ENCODE data around the gene ABHD11. TPM values are rescaled to one million over a fixed set of nuclear protein-coding genes. Genes with fewer than 3 reads are reported as not detected.
"Not testable (repeated sequence)": the region's sequence is repeated elsewhere in the genome, so short reads cannot be mapped to it uniquely, and the experiment has no call there.

Gene ABHD11
- total and polyA plus RNA-seq, 2 donors (not counting 1 experiment from before 2014, with no cell fraction given): 6.5 to 7.1 TPM

DNA sequence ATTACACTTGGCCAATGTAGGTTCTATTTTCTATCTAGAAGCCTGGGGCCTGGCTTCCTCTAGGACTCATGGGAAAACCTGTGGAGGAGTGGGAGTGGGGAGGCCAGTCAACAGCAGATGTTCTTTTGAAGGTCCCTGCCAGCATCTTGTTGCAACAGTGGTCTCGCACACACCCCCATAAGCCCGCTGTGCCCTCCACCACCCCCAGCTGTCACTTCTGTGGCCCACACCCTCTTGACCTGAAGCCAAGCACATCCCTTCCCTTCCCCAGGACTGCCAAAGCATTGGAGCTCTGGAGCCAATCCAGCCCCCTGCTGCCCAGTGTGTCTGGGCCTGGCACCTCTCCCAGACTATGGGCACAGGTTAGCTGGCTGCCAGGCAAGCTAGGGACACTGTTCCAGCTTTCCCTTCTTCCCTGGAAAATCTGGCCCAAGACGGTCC is 17.2 kb downstream of the ABHD11 start:
- Histone ChIP-seq H3K27me3 (ENCODE audit: control insufficient read depth, insufficient read depth, low read length) (no peaks in the 10 kb centered on the region), H3K4me2 (ENCODE audit: extremely low read depth, insufficient read depth, low read length) (no peak overlapping the region), H3K4me1 (ENCODE audit: control insufficient read depth, extremely low read depth, insufficient read depth, low read length) (peaks cover 18% of the 10 kb centered on the region), H3K79me2 (ENCODE audit: control insufficient read depth, insufficient read depth, low read length) (peaks cover 25% of the 10 kb centered on the region), H3K9me3 (ENCODE audit: control insufficient read depth, insufficient read depth, low read depth, low read length) (no peaks in the 10 kb centered on the region), H2AFZ (ENCODE audit: low read length) (no peak overlapping the region), H3K36me3 (ENCODE audit: control insufficient read depth, insufficient read depth, low read length) (no peaks in the 10 kb centered on the region), H3K27ac (ENCODE audit: insufficient read depth, low read length) (no peak overlapping the region), H4K20me1 (ENCODE audit: control insufficient read depth, extremely low read depth, insufficient read depth, low read length) (no peaks in the 10 kb centered on the region), H3K4me3 (replicated peaks in 1 of 4; ENCODE audit: control extremely low read depth in 1 of 4, insufficient read depth in 1 of 4, low read depth in 3 of 4, low read length in 4 of 4) (no peak overlapping the region), H3K9ac (ENCODE audit: insufficient read depth, low read length) (no peak overlapping the region)
- DNase-seq (ENCODE audit: low read depth in 2 of 2): peak in 1 of 2 donors; percentile 35
- TF ChIP-seq, protein P1, sequence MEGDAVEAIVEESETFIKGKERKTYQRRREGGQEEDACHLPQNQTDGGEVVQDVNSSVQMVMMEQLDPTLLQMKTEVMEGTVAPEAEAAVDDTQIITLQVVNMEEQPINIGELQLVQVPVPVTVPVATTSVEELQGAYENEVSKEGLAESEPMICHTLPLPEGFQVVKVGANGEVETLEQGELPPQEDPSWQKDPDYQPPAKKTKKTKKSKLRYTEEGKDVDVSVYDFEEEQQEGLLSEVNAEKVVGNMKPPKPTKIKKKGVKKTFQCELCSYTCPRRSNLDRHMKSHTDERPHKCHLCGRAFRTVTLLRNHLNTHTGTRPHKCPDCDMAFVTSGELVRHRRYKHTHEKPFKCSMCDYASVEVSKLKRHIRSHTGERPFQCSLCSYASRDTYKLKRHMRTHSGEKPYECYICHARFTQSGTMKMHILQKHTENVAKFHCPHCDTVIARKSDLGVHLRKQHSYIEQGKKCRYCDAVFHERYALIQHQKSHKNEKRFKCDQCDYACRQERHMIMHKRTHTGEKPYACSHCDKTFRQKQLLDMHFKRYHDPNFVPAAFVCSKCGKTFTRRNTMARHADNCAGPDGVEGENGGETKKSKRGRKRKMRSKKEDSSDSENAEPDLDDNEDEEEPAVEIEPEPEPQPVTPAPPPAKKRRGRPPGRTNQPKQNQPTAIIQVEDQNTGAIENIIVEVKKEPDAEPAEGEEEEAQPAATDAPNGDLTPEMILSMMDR (conservative IDR thresholded peaks at IDR 0.05 in 1 of 2, IDR thresholded peaks at IDR 0.05 in 1 of 2; ENCODE audit: low read depth in 1 of 2, low read length in 2 of 2): no peak
- no peak for TF ChIP-seq EZH2 (IDR thresholded peaks at IDR 0.05; ENCODE audit: low read length, missing control alignments)

DNA sequence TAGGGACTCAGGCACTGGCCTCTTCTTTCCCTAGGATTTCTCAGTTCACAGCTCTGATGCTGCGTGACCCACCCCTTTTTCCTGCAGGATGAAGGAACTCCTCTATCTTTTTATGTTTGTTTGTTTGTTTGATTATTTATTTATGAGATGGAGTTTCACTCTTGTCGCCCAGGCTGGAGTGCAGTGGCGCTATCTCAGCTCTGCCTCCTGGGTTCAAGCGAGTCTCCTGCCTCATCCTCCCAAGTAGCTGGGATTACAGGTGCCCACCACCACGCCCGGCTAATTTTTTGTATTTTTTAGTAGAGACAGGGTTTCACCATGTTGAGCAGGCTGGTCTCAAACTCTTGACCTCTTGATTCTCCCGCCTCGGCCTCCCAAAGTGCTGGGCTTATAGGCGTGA is 18.2 kb downstream of the ABHD11 start:
- H2AFZ ChIP-seq (ENCODE audit: low read length); H3K9me3 ChIP-seq (ENCODE audit: control insufficient read depth, insufficient read depth, low read depth, low read length); H3K36me3 ChIP-seq (ENCODE audit: control insufficient read depth, insufficient read depth, low read length); H3K4me3 ChIP-seq (replicated peaks in 1 of 4; ENCODE audit: control extremely low read depth in 1 of 4, insufficient read depth in 1 of 4, low read depth in 3 of 4, low read length in 4 of 4); H3K27ac ChIP-seq (ENCODE audit: insufficient read depth, low read length); H3K9ac ChIP-seq (ENCODE audit: insufficient read depth, low read length); DNase-seq (ENCODE audit: low read depth in 2 of 2); H3K27me3 ChIP-seq (ENCODE audit: control insufficient read depth, insufficient read depth, low read length); H3K4me2 ChIP-seq (ENCODE audit: extremely low read depth, insufficient read depth, low read length); H4K20me1 ChIP-seq (ENCODE audit: control insufficient read depth, extremely low read depth, insufficient read depth, low read length): not testable (repeated sequence)
- Histone ChIP-seq H3K79me2 (ENCODE audit: control insufficient read depth, insufficient read depth, low read length) (peaks cover 31% of the 10 kb centered on the region), H3K4me1 (ENCODE audit: control insufficient read depth, extremely low read depth, insufficient read depth, low read length) (peaks cover 26% of the 10 kb centered on the region)

DNA sequence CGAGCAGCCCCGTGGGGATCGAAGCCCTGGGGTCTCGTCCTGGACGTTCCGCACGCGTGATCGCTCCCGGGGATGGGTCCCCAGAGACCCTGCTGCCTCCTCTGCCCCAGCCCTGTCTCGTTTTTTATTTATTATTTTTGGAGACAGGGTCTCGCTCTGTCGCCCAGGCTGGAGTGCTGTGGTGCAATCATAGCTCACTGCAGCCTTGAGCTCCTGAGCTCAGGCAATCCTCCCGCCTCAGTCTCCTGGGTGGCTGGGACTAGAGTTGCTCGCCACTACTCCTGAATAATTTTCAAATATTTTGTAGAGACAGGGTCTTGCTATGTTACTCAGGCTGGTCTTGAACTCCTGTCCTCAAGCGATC is 18.8 kb downstream of the ABHD11 start:
- peaks cover 33% of the 10 kb centered on the region for H3K79me2 ChIP-seq (ENCODE audit: control insufficient read depth, insufficient read depth, low read length)
- TF ChIP-seq, protein P1 (conservative IDR thresholded peaks at IDR 0.05 in 1 of 2, IDR thresholded peaks at IDR 0.05 in 1 of 2; ENCODE audit: low read depth in 1 of 2, low read length in 2 of 2): no peak
- TF ChIP-seq EZH2 (IDR thresholded peaks at IDR 0.05; ENCODE audit: low read length, missing control alignments): no peak
- peak overlapping the region in 3 of 4 experiments; percentile 18 to 48 (median 43) for H3K4me3 ChIP-seq (replicated peaks in 1 of 4; ENCODE audit: control extremely low read depth in 1 of 4, insufficient read depth in 1 of 4, low read depth in 3 of 4, low read length in 4 of 4)
- peaks cover 28% of the 10 kb centered on the region for H3K4me1 ChIP-seq (ENCODE audit: control insufficient read depth, extremely low read depth, insufficient read depth, low read length)
- H3K27me3 ChIP-seq (ENCODE audit: control insufficient read depth, insufficient read depth, low read length): no peaks in the 10 kb centered on the region
- H3K27ac ChIP-seq (ENCODE audit: insufficient read depth, low read length): no peak overlapping the region
- no peak overlapping the region for H3K9ac ChIP-seq (ENCODE audit: insufficient read depth, low read length)
- no peaks in the 10 kb centered on the region for H3K36me3 ChIP-seq (ENCODE audit: control insufficient read depth, insufficient read depth, low read length)
- no peaks in the 10 kb centered on the region for H3K9me3 ChIP-seq (ENCODE audit: control insufficient read depth, insufficient read depth, low read depth, low read length)
- DNase-seq (ENCODE audit: low read depth in 2 of 2): no peak
- H3K4me2 ChIP-seq (ENCODE audit: extremely low read depth, insufficient read depth, low read length): peak overlapping the region; percentile 39
- H4K20me1 ChIP-seq (ENCODE audit: control insufficient read depth, extremely low read depth, insufficient read depth, low read length): no peaks in the 10 kb centered on the region
- no peak overlapping the region for H2AFZ ChIP-seq (ENCODE audit: low read length)
